WTC11 (cell line): ENCODE measurements around the gene TMEM11.

Experiments
- CTCF ChIP-seq: fragments of 200-600 bp; IDR thresholded peaks from 2 replicates; pipeline ENCODE4 v1.8.0; 2022; ENCODE audit warnings: antibody characterized with exemption
- ESRRA ChIP-seq: sonication (generic); formaldehyde crosslinking; IDR thresholded peaks from 2 replicates; pipeline ENCODE4 v1.8.1; 2022; ENCODE audit warnings: mild to moderate bottlenecking, missing genetic modification reagents, borderline replicate concordance
- HMGXB4 ChIP-seq: sonication (generic); formaldehyde crosslinking; IDR thresholded peaks from 2 replicates; pipeline ENCODE4 v1.8.1; 2023; ENCODE audit warnings: mild to moderate bottlenecking, moderate library complexity, missing genetic modification reagents
- JUN ChIP-seq: sonication (generic); formaldehyde crosslinking; IDR thresholded peaks from 2 replicates; pipeline ENCODE4 v1.8.0; 2023; ENCODE audit warnings: mild to moderate bottlenecking, missing genetic modification reagents
- KAT7 ChIP-seq: sonication (generic); formaldehyde crosslinking; IDR thresholded peaks from 2 replicates; pipeline ENCODE4 v1.8.1; 2023; ENCODE audit warnings: missing genetic modification reagents, mild to moderate bottlenecking, borderline replicate concordance
- MAX ChIP-seq: sonication (generic); formaldehyde crosslinking; IDR thresholded peaks from 2 replicates; pipeline ENCODE4 v1.8.0; 2022; ENCODE audit warnings: mild to moderate bottlenecking, missing genetic modification reagents
- USF2 ChIP-seq: sonication (generic); formaldehyde crosslinking; IDR thresholded peaks from 2 replicates; pipeline ENCODE4 v1.8.1; 2023; ENCODE audit warnings: mild to moderate bottlenecking, missing genetic modification reagents, moderate library complexity
- ZNF138 ChIP-seq: sonication (generic); formaldehyde crosslinking; conservative IDR thresholded peaks from 2 replicates; pipeline ENCODE4 v1.8.1; 2022; ENCODE audit warnings: mild to moderate bottlenecking, moderate library complexity, missing genetic modification reagents

GRCh38 chr17:21164620-21165019, 49.3 kb downstream of the TMEM11 start:
- TF ChIP-seq ZNF138 (CRISPR knock-in tag) (no peak), USF2 (CRISPR knock-in tag) (no peak), CTCF (no peak), MAX (no peak), JUN (CRISPR knock-in tag) (no peak), HMGXB4 (no peak), ESRRA (CRISPR knock-in tag) (no peak), KAT7 (no peak)
